Mesendoderm (in vitro differentiated cells): Measurements from ENCODE around the gene VAPA.

Source experiments
- DNase-seq: peaks from one replicate; pipeline ENCODE4 v3.0.0; 2013
- H2AK5ac ChIP-seq: 2 replicates; pipeline ENCODE4 v1.6.1; 2013; ENCODE audit warnings: low read length, inconsistent platforms
- H2BK120ac ChIP-seq: 2 replicates; pipeline ENCODE4 v1.6.1; 2013; ENCODE audit warnings: low read depth, mild to moderate bottlenecking, low read length, moderate library complexity, mixed read lengths
- H2BK15ac ChIP-seq: replicated peaks from 2 replicates; pipeline ENCODE4 v1.6.1; 2013; ENCODE audit warnings: low read depth, mild to moderate bottlenecking, moderate library complexity
- H2BK5ac ChIP-seq: 2 replicates; pipeline ENCODE4 v1.6.1; 2013; ENCODE audit warnings: low read length, inconsistent platforms
- H3K18ac ChIP-seq: 2 replicates; pipeline ENCODE4 v1.6.1; 2013; ENCODE audit warnings: mild to moderate bottlenecking, low read length, mixed read lengths
- H3K23ac ChIP-seq: one replicate; pipeline ENCODE4 v1.6.1; 2013; ENCODE audit warnings: low read length
- H3K27ac ChIP-seq: 2 replicates; pipeline ENCODE4 v1.5.1; 2013; ENCODE audit warnings: low read depth, mild to moderate bottlenecking, inconsistent platforms, low read length, moderate library complexity
- H3K27me3 ChIP-seq: 2 replicates; pipeline ENCODE4 v1.6.1; 2013; ENCODE audit warnings: low read length, control low read depth, mild to moderate bottlenecking, inconsistent platforms; ENCODE audit not compliant: insufficient read depth, poor library complexity
- H3K36me3 ChIP-seq: 2 replicates; pipeline ENCODE4 v1.6.1; 2013; ENCODE audit warnings: low read length, inconsistent platforms; ENCODE audit not compliant: control insufficient read depth, insufficient read depth
- H3K4ac ChIP-seq: one replicate; pipeline ENCODE4 v1.6.1; 2013; ENCODE audit warnings: low read depth, mild to moderate bottlenecking, low read length, moderate library complexity
- H3K4me1 ChIP-seq: 2 replicates; pipeline ENCODE4 v1.6.1; 2013; ENCODE audit warnings: low read depth, low read length, inconsistent platforms; ENCODE audit not compliant: control insufficient read depth
- H3K4me2 ChIP-seq: 2 replicates; pipeline ENCODE4 v1.6.1; 2013; ENCODE audit warnings: low read length
- H3K4me3 ChIP-seq: 2 replicates; pipeline ENCODE4 v1.5.1; 2013; ENCODE audit warnings: mild to moderate bottlenecking, low read length
- H3K56ac ChIP-seq: one replicate; pipeline ENCODE4 v1.6.1; 2013; ENCODE audit warnings: low read length
- H3K79me1 ChIP-seq: 2 replicates; pipeline ENCODE4 v1.6.1; 2013; ENCODE audit warnings: low read length, inconsistent platforms
- H3K79me2 ChIP-seq: 2 replicates; pipeline ENCODE4 v1.6.1; 2013; ENCODE audit warnings: mild to moderate bottlenecking, low read length; ENCODE audit not compliant: control insufficient read depth, insufficient read depth
- H3K9ac ChIP-seq: 2 replicates; pipeline ENCODE4 v1.6.1; 2013; ENCODE audit warnings: low read length, inconsistent platforms
- H4K5ac ChIP-seq: one replicate; pipeline ENCODE4 v1.6.1; 2013; ENCODE audit warnings: low read length
- H4K8ac ChIP-seq: one replicate; pipeline ENCODE4 v1.6.1; 2013; ENCODE audit warnings: low read depth, mild to moderate bottlenecking, control low read depth, low read length, moderate library complexity
- WGBS: extraction: QIAGEN DNeasy Blood & Tissue Kit; methylation state at CpG from one replicate; pipeline ENCODE4 v1.1.7; 2013; ENCODE audit warnings: low lambda C conversion rate, missing lambda C conversion rate; ENCODE audit not compliant: insufficient coverage; ENCODE audit errors: extremely low coverage; 5-methylcytosine and 5-hydroxymethylcytosine counted together

Gene VAPA

DNA sequence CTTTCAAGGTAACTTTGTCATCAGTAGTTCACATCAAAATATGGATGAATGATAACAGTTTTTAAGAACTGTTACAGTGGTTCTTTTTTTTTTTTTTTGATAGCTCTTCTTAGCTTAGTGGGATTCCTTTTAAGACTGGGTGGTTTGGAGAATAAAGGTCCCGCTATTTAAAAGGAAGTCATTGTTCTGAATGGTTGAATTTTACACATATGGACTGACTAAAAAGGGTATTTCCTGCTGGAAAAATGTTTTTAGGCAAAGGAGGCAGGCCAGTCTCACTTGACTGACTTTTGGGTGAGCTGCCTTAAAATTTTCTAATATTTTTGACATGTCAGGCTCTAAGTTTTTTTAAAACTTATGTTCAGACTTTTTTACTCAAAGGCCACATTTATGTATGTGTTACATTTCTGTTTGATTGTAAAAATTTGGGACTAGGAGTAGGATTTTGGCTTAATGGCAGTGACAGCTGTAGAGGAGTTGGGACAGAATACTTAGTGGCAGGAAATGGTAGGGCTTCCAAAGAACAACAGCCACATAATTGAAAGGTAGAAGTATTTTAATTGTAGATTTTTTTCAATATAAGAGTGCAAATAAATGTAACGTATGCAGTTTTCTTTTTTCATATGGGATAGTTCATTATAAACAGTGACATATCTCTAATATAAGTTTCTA, 13.7 kb downstream of the VAPA start:
- no peaks in the 10 kb centered on the region for H3K36me3 ChIP-seq
- no peak overlapping the region for H3K18ac ChIP-seq
- no peak overlapping the region for H2BK120ac ChIP-seq
- no peak overlapping the region for H3K9ac ChIP-seq
- no peaks in the 10 kb centered on the region for H3K79me1 ChIP-seq
- no peak overlapping the region for H2BK5ac ChIP-seq
- H3K27ac ChIP-seq = no peak overlapping the region
- no peak overlapping the region for H4K8ac ChIP-seq
- no peak overlapping the region for H3K4me3 ChIP-seq
- no peaks in the 10 kb centered on the region for H3K27me3 ChIP-seq
- H3K23ac ChIP-seq = no peak overlapping the region
- H2AK5ac ChIP-seq = no peak overlapping the region
- H3K56ac ChIP-seq = no peak overlapping the region
- no CpG with 5 or more reads among the region's 2 CpGs for WGBS
- H2BK15ac ChIP-seq = no peak overlapping the region
- DNase-seq = no peak
- H3K79me2 ChIP-seq = peaks cover 50% of the 10 kb centered on the region
- H4K5ac ChIP-seq = no peak overlapping the region
- H3K4me2 ChIP-seq = no peak overlapping the region
- peaks cover 2% of the 10 kb centered on the region for H3K4me1 ChIP-seq
- H3K4ac ChIP-seq = no peak overlapping the region

DNA sequence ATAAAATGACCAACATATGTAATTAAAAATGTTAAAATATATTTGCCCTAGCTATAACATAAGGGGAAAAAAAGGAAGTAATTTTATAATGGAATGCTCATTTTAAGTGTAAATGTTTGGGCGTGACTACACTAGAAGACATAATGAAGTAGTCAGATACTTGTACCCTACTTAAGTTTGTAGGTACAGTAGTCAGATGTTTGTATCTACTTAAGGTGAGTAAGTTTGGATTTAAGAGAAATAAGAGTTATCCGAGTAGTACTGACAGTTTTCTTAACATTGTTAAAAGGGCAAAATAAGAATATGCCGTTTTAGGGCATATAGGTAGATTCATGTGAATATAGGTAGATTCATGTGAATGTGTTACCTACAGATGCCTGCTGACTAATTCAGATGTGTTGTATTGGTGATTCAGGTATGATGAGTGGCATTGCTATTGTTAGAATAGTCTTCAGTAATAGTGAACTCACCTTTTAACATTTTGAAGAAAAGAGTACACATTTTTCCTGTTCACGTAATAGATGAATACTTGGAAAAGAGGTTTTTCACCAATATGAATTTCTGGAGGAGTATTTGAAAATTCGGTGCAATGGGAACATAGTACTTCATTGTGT, 14.9 kb downstream of the VAPA start:
- no peaks in the 10 kb centered on the region for H3K27me3 ChIP-seq
- no peak overlapping the region for H3K4me3 ChIP-seq
- no peak overlapping the region for H3K27ac ChIP-seq
- no peak overlapping the region for H3K56ac ChIP-seq
- no peaks in the 10 kb centered on the region for H3K36me3 ChIP-seq
- H2BK15ac ChIP-seq = no peak overlapping the region
- H3K4me1 ChIP-seq = peaks cover 2% of the 10 kb centered on the region
- no peak overlapping the region for H2BK120ac ChIP-seq
- H3K4me2 ChIP-seq = no peak overlapping the region
- H3K79me2 ChIP-seq = peaks cover 52% of the 10 kb centered on the region
- H3K23ac ChIP-seq = no peak overlapping the region
- WGBS = 100% methylated on average over 1 of the region's 5 CpGs
- no peak for DNase-seq
- no peak overlapping the region for H3K9ac ChIP-seq
- peaks cover 5% of the 10 kb centered on the region for H3K79me1 ChIP-seq
- H2BK5ac ChIP-seq = no peak overlapping the region
- H4K8ac ChIP-seq = no peak overlapping the region
- H3K18ac ChIP-seq = no peak overlapping the region
- no peak overlapping the region for H2AK5ac ChIP-seq
- H4K5ac ChIP-seq = no peak overlapping the region
- no peak overlapping the region for H3K4ac ChIP-seq

DNA sequence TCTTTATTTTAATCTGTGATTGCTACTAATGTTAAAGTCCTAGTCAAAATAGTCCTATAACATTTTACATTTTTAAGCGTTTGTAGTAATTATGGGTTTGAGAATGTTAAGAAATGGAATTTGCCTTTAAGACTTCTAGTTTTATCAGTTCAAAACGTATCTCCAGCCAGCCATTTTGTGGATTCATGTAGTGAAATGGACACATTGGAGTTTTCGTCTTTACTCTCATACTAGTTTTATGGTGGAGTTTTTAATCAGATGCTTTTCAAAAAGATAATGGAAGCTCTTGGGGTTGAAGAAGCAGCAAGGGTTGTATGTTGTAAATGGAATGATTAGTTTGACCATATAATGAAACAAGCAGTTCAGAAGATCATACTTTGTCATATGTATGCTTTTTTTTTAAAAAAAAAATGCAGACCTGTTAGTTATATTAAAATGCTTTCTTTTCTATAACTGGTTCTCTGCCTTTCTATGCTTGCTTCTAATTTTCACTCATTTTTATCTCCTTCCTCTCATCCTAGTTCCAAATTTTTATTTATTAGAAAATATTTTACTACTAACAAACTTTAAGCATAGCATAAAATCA, 16.6 kb downstream of the VAPA start:
- no peak overlapping the region for H3K4me2 ChIP-seq
- H3K4me3 ChIP-seq = no peak overlapping the region
- no peak overlapping the region for H3K23ac ChIP-seq
- no peak overlapping the region for H2BK15ac ChIP-seq
- H3K9ac ChIP-seq = no peak overlapping the region
- no peaks in the 10 kb centered on the region for H3K36me3 ChIP-seq
- peaks cover 2% of the 10 kb centered on the region for H3K4me1 ChIP-seq
- H4K5ac ChIP-seq = no peak overlapping the region
- no peak overlapping the region for H2AK5ac ChIP-seq
- no peak overlapping the region for H3K4ac ChIP-seq
- H3K27me3 ChIP-seq = no peaks in the 10 kb centered on the region
- no peak overlapping the region for H4K8ac ChIP-seq
- H3K79me2 ChIP-seq = peaks cover 44% of the 10 kb centered on the region
- WGBS = no CpG with 5 or more reads among the region's 3 CpGs
- H2BK5ac ChIP-seq = no peak overlapping the region
- H3K27ac ChIP-seq = no peak overlapping the region
- H3K56ac ChIP-seq = no peak overlapping the region
- H2BK120ac ChIP-seq = no peak overlapping the region
- H3K18ac ChIP-seq = no peak overlapping the region
- H3K79me1 ChIP-seq = peaks cover 6% of the 10 kb centered on the region
- no peak for DNase-seq

DNA sequence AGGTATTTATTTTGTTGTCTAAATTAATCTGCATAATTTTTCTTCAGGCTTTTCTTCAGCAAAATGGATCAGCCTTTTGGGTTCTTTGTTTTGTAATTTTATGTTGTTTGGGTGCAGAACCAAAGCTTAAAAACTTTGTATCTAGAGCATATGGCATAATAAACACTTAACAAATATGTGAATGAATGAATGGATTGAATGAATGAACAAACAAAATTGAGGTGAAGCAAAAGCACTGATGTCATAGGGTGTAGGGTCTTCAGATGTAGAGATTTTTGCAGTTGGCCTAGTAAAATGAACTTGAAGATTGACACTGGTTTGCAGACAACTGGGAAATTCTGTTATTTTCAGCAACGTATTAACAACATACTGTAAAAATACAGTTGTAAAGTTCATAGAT, 17.3 kb downstream of the VAPA start:
- H3K4ac ChIP-seq = no peak overlapping the region
- no peak overlapping the region for H3K18ac ChIP-seq
- H3K27me3 ChIP-seq = no peaks in the 10 kb centered on the region
- no peak overlapping the region for H4K8ac ChIP-seq
- no peak for DNase-seq
- no peak overlapping the region for H3K23ac ChIP-seq
- H3K27ac ChIP-seq = no peak overlapping the region
- no peaks in the 10 kb centered on the region for H3K36me3 ChIP-seq
- H3K4me3 ChIP-seq = no peak overlapping the region
- no peak overlapping the region for H2BK5ac ChIP-seq
- peaks cover 2% of the 10 kb centered on the region for H3K4me1 ChIP-seq
- no peak overlapping the region for H3K4me2 ChIP-seq
- no peak overlapping the region for H2BK15ac ChIP-seq
- H2AK5ac ChIP-seq = no peak overlapping the region
- WGBS = no CpG with 5 or more reads among the region's 1 CpG
- H3K79me1 ChIP-seq = peaks cover 6% of the 10 kb centered on the region
- peaks cover 39% of the 10 kb centered on the region for H3K79me2 ChIP-seq
- no peak overlapping the region for H2BK120ac ChIP-seq
- no peak overlapping the region for H3K56ac ChIP-seq
- no peak overlapping the region for H4K5ac ChIP-seq
- no peak overlapping the region for H3K9ac ChIP-seq

DNA sequence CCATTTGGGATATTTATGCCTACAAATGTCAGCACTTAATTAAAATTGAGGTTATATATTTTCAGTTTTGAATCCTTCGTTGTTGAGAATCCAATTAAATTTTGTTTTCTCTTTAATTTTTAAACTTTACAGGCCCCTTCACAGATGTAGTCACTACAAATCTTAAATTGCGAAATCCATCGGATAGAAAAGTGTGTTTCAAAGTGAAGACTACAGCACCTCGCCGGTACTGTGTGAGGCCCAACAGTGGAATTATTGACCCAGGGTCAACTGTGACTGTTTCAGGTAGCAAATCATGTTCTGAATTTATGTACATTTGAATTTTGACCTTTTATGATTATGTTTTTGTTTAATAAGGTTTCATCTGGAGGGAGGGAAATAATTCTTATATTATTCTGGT, 17.9 kb downstream of the VAPA start:
- no CpG with 5 or more reads among the region's 5 CpGs for WGBS

More for the DNA sequence above, 17.9 kb downstream of the VAPA start:
- peaks cover 6% of the 10 kb centered on the region for H3K79me1 ChIP-seq
- H3K4me3 ChIP-seq = no peak overlapping the region
- no peak overlapping the region for H4K8ac ChIP-seq
- peaks cover 34% of the 10 kb centered on the region for H3K79me2 ChIP-seq
- H3K4me2 ChIP-seq = no peak overlapping the region
- no peak overlapping the region for H4K5ac ChIP-seq
- no peak for DNase-seq
- no peak overlapping the region for H3K4ac ChIP-seq
- H3K56ac ChIP-seq = no peak overlapping the region
- no peak overlapping the region for H3K27ac ChIP-seq
- no peaks in the 10 kb centered on the region for H3K4me1 ChIP-seq
- no peak overlapping the region for H2BK15ac ChIP-seq
- H3K27me3 ChIP-seq = no peaks in the 10 kb centered on the region
- H2BK5ac ChIP-seq = no peak overlapping the region
- no peak overlapping the region for H2AK5ac ChIP-seq
- H3K23ac ChIP-seq = no peak overlapping the region
- no peak overlapping the region for H2BK120ac ChIP-seq
- H3K9ac ChIP-seq = no peak overlapping the region
- no peak overlapping the region for H3K18ac ChIP-seq
- no peaks in the 10 kb centered on the region for H3K36me3 ChIP-seq
